Osteocyte (in vitro differentiated cells): ENCODE data around the gene RYR2. TPM values are rescaled to one million over a fixed set of nuclear protein-coding genes. Genes with fewer than 3 reads are reported as not detected.

Experiments
- DNase-seq: peaks from one replicate; pipeline ENCODE4 v3.0.0; 2021; ENCODE audit warnings: mixed read lengths; ENCODE audit not compliant: unreplicated experiment; ENCODE audit errors: extremely low spot score
- H3K27ac Mint-ChIP-seq: one replicate; pipeline ENCODE4 v1.8.0; 2021; ENCODE audit warnings: mild to moderate bottlenecking, mixed read lengths; ENCODE audit not compliant: unreplicated experiment
- H3K27me3 Mint-ChIP-seq: one replicate; pipeline ENCODE4 v1.8.0; 2021; ENCODE audit warnings: mixed read lengths; ENCODE audit not compliant: unreplicated experiment
- H3K36me3 Mint-ChIP-seq: one replicate; pipeline ENCODE4 v1.8.0; 2021; ENCODE audit warnings: mixed read lengths; ENCODE audit not compliant: unreplicated experiment
- H3K4me1 Mint-ChIP-seq: one replicate; pipeline ENCODE4 v1.8.0; 2021; ENCODE audit warnings: mixed read lengths; ENCODE audit not compliant: unreplicated experiment
- H3K4me3 Mint-ChIP-seq: one replicate; pipeline ENCODE4 v1.8.0; 2021; ENCODE audit warnings: mild to moderate bottlenecking, moderate library complexity, mixed read lengths; ENCODE audit not compliant: unreplicated experiment
- H3K9me3 Mint-ChIP-seq: one replicate; pipeline ENCODE4 v1.8.0; 2021; ENCODE audit warnings: mixed read lengths; ENCODE audit not compliant: unreplicated experiment
- CTCF ChIP-seq: fragments of 200-600 bp; sonication (generic); IDR thresholded peaks from 2 replicates; pipeline ENCODE4 v1.5.0; 2021; ENCODE audit warnings: antibody characterized with exemption, mild to moderate bottlenecking, moderate library complexity
- total RNA-seq: library from RNA; stranded (reverse); gene quantifications from 2 replicates; pipeline ENCODE4 v1.2.1, GENCODE V29; 2021

The RYR2 gene
- total RNA-seq, 1 donor from 2014 or later, result 0.03 TPM

- no peak for TF ChIP-seq CTCF
- Mint-ChIP-seq H3K36me3 (no peaks in the 10 kb centered on the region), H3K4me3 (no peak overlapping the region), H3K27me3 (peaks cover 6% of the 10 kb centered on the region), H3K27ac (no peak overlapping the region), H3K9me3 (no peaks in the 10 kb centered on the region), H3K4me1 (no peaks in the 10 kb centered on the region)
- DNase-seq, result no peak
Measured at GRCh38 chr1:237062976-237063375, 21.0 kb downstream of the RYR2 start.

- Mint-ChIP-seq H3K4me3 (no peak overlapping the region), H3K9me3 (no peaks in the 10 kb centered on the region), H3K4me1 (no peaks in the 10 kb centered on the region), H3K27me3 (peaks cover 6% of the 10 kb centered on the region), H3K36me3 (no peaks in the 10 kb centered on the region), H3K27ac (no peak overlapping the region)
- no peak for DNase-seq
- TF ChIP-seq CTCF, result no peak
Measured at GRCh38 chr1:237065903-237066302, 23.9 kb downstream of the RYR2 start.

DNA sequence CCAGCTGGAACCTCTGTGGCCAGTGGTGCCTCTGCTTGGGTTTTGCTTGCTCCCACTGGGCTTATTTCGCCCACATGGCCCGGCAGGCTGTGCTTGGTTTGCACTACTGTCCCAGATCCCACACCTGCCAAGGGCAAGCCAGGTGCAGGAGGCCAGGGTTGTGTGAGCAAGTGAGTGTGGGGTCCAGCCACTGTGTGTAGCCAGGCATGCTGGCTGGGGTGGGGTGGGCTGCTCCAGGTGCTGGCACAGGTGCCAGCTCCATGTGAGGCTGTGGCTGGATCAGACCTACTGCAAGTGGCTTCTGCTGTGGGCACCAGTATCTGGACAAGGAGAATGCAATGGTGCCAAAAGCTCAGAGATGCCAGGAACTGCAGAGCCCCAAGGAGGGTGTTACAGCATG lies 28.5 kb downstream of the RYR2 start:
- no peak for TF ChIP-seq CTCF
- H3K9me3 Mint-ChIP-seq, result peaks cover 11% of the 10 kb centered on the region
- no peak for DNase-seq
- H3K4me1 Mint-ChIP-seq, result no peaks in the 10 kb centered on the region
- no peak overlapping the region for H3K27ac Mint-ChIP-seq
- H3K4me3 Mint-ChIP-seq, result no peak overlapping the region
- H3K36me3 Mint-ChIP-seq, result no peaks in the 10 kb centered on the region
- H3K27me3 Mint-ChIP-seq, result no peaks in the 10 kb centered on the region

- H3K27ac Mint-ChIP-seq, result no peak overlapping the region
- H3K36me3 Mint-ChIP-seq, result no peaks in the 10 kb centered on the region
- no peak for TF ChIP-seq CTCF
- no peak overlapping the region for H3K4me3 Mint-ChIP-seq
- peaks cover 11% of the 10 kb centered on the region for H3K9me3 Mint-ChIP-seq
- DNase-seq, result no peak
- H3K4me1 Mint-ChIP-seq, result no peaks in the 10 kb centered on the region
- H3K27me3 Mint-ChIP-seq, result no peaks in the 10 kb centered on the region
Measured at GRCh38 chr1:237071641-237072420, 29.8 kb downstream of the RYR2 start.

- Mint-ChIP-seq H3K27me3 (no peaks in the 10 kb centered on the region), H3K9me3 (peaks cover 11% of the 10 kb centered on the region), H3K36me3 (no peaks in the 10 kb centered on the region), H3K27ac (no peak overlapping the region), H3K4me3 (no peak overlapping the region), H3K4me1 (no peaks in the 10 kb centered on the region)
- no peak for TF ChIP-seq CTCF
- no peak for DNase-seq
Measured at GRCh38 chr1:237074371-237075117, 32.6 kb downstream of the RYR2 start.
